Right lung (tissue), 5 donors: ENCODE results near the gene STK32A. TPM values are rescaled to one million over a fixed set of nuclear protein-coding genes. Genes with fewer than 3 reads are reported as not detected.
"Not testable (repeated sequence)": the region's sequence is repeated elsewhere in the genome, so short reads cannot be mapped to it uniquely, and the experiment has no call there.

Experiments used
- DNase-seq, 2 donors: peaks; one replicate each; pipeline ENCODE4 v3.0.0-alpha.2; 2013
- polyA plus RNA-seq, 5 donors: library from polyadenylated mRNA; unstranded; fragments of 120-200 nt; gene quantifications; one replicate each; pipeline versions ENCODE4 v1.2.1 to v1.2.3, GENCODE V29; 2013; ENCODE audit warnings: inconsistent platforms in 1 of 5, low replicate concordance in 1 of 5; ENCODE audit not compliant: insufficient read length in 5 of 5, insufficient read depth in 1 of 5

STK32A gene
- polyA plus RNA-seq, 5 donors: 1.5 to 7.5 (median 4.3) TPM

- DNase-seq: no peak
Observed at GRCh38 chr5:147340941-147341340, 106.1 kb downstream of the STK32A start.

- no peak for DNase-seq
Observed at GRCh38 chr5:147341345-147341744, 106.5 kb downstream of the STK32A start.

GRCh38 chr5:147344861-147345260 lies 110.0 kb downstream of the STK32A start:
- DNase-seq: no peak

GRCh38 chr5:147346006-147346561 lies 111.3 kb downstream of the STK32A start:
- no peak for DNase-seq

DNA sequence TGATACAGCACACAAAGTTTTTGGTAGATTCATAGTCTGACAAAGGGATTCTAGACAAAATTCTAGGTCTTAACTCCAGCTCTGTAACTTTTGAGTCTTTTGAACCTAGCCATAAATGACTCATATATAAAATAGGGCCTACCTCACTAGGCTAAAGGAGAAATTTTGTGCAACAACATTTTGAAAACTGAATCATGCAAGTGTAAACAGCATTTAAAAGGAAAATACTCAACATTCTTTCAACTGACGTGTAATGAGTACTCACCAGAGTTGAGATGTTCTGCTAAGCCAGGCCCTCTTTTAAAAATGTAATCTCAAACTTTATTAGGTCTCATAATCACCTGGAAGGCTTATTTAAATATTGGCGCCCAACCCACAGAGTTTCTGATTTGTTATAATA lies 113.2 kb downstream of the STK32A start:
- DNase-seq: no peak

DNA sequence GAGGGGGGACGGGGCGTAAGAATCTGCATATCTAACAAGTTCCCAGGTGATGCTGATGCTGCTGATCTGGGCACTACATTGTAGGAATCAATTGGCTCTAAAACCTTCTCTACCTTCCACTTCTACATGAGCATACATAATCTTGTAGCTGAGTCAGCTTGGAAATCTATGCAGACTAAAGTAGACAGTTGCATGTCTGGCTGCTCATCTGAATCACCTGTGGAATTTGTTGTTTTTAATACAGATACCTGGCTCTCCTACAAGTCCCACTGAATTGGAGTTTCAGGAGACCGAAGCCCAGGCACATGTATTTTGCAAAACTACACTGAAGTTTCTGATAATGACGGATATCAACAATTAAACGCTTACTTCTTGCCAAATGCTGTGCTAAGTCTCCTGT lies 113.6 kb downstream of the STK32A start:
- DNase-seq: no peak

DNA sequence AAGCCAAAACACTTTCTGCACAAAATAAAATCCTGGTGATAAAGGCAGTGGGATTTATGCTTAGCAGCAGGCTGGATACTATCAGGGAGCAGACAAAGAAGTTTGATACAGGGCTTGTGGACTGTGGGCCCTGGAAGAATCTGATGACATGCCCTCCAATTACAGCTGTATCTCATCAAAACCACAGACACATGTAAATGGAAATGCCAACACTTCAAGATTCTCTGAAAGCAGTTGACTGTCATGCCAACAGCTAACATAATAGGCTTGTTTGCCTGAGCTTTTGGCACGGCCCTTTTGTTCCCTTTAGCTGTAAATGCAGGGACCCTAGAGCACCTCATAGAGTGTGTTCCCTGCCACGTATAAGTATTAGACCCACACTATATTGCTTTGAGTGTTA lies 114.4 kb downstream of the STK32A start:
- no peak for DNase-seq

GRCh38 chr5:147359101-147359500 lies 124.3 kb downstream of the STK32A start:
- DNase-seq: no peak

DNA sequence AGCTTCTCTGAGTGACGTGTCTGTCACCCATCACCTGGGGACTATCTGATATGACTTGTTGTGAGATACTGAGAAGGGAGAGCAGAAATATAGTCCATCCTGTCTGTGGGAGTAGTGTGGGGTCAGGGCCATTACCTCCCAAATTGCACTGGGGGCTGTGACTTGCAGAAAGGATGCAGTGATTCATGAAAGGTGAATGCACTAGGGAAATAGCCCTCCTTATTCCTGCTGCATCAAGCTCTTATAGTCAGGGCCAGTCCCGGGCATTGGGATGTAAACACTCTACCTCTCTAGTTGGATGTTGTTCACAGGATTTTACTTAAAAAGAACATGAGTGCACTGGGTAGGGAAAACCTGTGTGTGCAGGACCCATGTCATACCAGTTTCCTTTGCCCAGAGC lies 124.8 kb downstream of the STK32A start:
- no peak for DNase-seq

GRCh38 chr5:147360816-147361215 lies 126.0 kb downstream of the STK32A start:
- no peak for DNase-seq

DNA sequence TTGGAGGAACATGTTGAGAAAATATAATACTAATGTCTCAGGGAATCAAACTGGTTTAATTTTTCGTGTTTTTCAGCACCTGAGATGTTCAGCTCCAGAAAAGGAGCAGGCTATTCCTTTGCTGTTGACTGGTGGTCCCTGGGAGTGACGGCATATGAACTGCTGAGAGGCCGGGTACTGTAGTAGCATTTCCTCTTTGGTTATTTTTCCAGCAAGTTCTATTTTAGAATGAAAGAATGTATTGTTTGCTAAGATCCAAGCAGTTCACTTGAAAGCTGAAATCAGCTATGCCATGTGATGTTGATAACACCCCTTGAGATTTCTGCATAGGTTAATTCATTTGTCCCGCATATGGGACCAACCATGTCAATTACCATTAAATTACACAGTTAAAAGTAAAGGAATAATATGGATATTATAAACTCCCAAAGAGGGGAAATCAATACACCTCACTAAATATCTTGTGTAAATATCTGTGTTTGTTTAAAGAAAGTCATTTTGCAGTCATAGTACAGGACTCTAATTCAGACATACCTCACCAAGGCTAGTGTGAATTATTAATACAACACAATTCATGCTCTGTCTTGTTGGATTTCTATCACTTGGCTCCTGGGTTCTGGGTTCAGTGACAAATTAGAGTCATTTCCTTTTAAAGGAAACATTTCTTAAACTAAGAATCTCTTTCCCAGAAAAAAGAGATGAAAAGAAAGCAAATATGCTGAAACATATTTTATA lies 126.8 kb downstream of the STK32A start:
- DNase-seq: no peak

GRCh38 chr5:147367381-147367780 lies 132.6 kb downstream of the STK32A start:
- DNase-seq: not testable (repeated sequence)

DNA sequence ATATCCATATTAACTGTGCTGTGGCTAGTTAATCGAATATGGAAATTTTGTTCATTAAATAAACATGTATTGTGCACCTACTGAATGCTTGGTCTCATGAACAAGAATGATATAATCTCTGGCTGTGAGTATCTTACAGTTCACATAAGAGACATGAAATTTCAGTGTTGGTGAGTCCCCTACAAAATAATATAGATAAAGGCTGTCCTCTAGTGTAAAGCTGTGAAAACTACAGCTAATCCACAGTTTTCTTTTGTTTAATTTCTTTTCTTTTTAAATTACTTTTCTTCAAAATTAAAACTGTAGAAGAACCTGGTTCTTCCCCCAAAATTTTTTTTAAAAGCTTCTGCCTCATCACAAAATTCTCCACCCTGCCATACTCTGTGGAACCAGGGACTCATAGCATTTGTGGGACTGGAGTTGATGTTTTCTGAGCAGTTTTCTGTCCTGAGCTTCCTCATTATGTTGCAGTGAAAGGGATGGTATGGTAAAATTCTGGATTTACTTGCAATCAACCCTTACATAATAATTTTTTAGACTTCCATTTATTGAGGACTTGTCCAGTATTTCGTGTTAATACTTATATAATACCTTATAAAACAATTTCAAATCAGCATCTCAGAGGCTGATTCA lies 135.0 kb downstream of the STK32A start:
- DNase-seq: no peak

- no peak for DNase-seq
Observed at GRCh38 chr5:147371290-147371689, 136.5 kb downstream of the STK32A start.

DNA sequence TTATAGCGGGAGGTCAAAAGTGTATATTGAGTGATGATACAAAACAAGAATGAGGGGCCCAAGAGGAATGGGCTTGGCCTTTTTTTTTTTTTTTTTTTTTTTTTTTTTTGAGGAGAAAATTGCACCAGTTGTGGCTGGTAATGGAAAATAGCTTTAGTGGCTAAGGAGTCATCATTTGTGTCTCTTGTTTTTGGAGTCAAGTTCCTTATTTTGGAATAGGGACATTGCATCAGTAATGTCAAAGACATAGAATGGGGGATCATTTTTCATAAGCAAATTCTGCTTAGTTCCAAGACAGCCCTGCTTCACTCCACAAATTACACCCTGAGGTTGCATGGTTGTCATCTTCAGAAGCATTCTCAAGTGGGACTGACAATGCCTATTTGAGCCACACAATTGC lies 137.4 kb downstream of the STK32A start:
- no peak for DNase-seq

- DNase-seq: no peak
Observed at GRCh38 chr5:147373328-147373727, 138.5 kb downstream of the STK32A start.

DNA sequence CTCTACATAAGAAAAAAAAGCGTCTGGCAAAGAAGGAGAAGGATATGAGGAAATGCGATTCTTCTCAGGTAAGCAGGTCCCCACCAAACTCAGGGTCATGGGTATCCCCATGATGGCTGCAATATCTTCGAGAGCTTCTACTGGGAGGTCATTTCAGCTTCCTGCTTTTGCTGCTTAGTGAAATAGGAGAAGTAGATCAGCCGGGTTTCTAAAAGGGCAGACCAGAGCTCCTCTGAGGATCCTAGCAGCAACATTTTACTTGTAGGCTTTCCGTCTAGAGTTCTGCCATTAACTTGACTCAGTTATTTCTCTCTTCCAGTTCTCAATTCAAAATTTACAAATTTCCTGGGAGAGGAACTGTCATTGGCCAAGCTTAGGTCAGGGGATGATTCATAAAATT lies 140.3 kb downstream of the STK32A start:
- no peak for DNase-seq

DNA sequence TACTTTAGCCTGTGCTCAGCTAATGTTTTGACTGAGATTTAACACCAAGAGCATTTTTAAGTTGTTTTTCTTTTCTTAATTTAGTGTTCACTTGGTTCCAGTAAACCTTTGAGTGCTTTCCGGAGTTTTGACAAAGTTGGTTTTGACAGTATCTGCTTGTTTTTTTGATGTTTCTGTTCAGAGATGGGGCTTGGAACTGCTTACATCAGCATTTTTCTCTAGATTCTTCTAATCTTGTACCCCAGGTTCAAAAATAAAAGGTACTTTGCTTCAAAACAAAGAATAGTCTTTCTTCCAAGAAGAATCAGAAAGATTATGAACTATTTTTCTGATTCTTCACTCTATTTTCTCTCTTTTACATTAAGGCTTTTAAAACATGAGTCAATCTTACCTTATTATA lies 142.9 kb downstream of the STK32A start:
- DNase-seq: no peak

GRCh38 chr5:147381555-147381954 lies 146.7 kb downstream of the STK32A start:
- DNase-seq: no peak

DNA sequence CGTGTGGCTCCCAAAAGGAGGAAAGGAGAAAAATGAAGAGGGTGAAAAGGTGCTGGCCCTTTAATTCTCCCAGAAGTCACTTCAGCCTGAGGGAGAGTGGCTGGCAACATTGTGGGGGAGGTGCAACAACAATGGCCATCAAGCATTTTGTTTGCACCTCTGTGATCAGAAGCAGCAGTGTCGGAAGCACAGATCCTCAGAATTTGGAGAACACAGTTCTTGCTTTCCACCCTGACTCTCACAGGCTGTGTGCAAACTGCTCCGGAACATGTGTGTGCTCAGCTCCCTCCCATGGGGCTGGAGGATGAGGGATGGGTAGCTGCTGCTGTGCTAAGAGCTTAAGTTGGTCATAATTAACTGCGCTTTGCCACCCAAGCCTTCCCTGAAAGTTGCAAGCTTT lies 147.9 kb downstream of the STK32A start:
- DNase-seq: no peak

GRCh38 chr5:147384346-147385193 lies 149.7 kb downstream of the STK32A start:
- DNase-seq: no peak

DNA sequence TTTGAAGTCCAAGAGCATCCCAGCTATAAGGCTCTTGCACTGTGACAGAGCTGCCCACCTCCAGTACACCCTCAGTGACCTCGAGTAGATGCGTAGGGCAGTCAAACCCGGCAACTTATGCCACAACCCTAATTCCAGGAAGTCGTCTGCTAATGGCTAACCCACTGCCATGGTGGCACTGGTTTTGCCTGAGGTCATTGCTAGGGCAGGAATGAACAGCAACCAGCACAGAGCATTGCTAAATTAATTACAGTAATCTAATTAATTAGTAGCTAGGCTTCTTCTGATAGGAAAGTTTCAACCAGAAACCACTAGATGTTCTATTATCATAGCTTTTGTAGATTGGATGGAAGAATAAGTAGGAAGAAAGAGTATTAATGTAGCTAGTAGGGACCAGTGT lies 152.3 kb downstream of the STK32A start:
- DNase-seq: no peak
